ENCODE measurements around the gene WDR86. TPM values are rescaled to one million over a fixed set of nuclear protein-coding genes. Genes with fewer than 3 reads are reported as not detected.

Gene WDR86
- total and polyA plus RNA-seq, 2 of the 8 experiments (the other 6 are each of a cell fraction or from before 2014, with no cell fraction given) = 12.7 to 15.8 TPM

- Histone ChIP-seq H3K36me3 (ENCODE audit: control insufficient read depth in 2 of 4, insufficient read depth in 4 of 4, low read length in 3 of 4) (no peaks in the 10 kb centered on the region; a peak in 1 of 8 replicates), H3K9ac (replicated peaks in 1 of 4; ENCODE audit: extremely low read depth in 1 of 4, low read depth in 3 of 4, low read length in 3 of 4) (peak overlapping the region in 2 of 4 experiments; percentile 16 to 20; a peak in 3 of 7 replicates), H3K4me3 (ENCODE audit: extremely low read depth in 1 of 4, insufficient read depth in 2 of 4, low read depth in 3 of 4, low read length in 4 of 4) (peak overlapping the region; percentile 69 to 84 (median 80); a peak in 6 of 8 replicates), H2BK15ac (ENCODE audit: low read length) (peak overlapping the region; percentile 21; the same call in 1 of the 2 replicates), H3K27me3 (replicated peaks in 1 of 4; ENCODE audit: control insufficient read depth in 3 of 4, extremely low read depth in 1 of 4, insufficient read depth in 3 of 4, low read length in 3 of 4) (peaks cover 0 to 25% (median 15%) of the 10 kb centered on the region in 4 experiments; a peak in 5 of 7 replicates), H4K91ac (replicated peaks; ENCODE audit: insufficient read length, low read length) (no peak overlapping the region), H4K20me1 (replicated peaks in 1 of 2; ENCODE audit: control insufficient read depth in 1 of 2, insufficient read depth in 2 of 2, low read length in 2 of 2) (peaks cover 0 to 2% of the 10 kb centered on the region in 2 experiments), H2AK5ac (ENCODE audit: low read depth, low read length) (0 out of 2 replicates have a peak overlapping the region, but pooled peaks have one; percentile 32), H3K79me2 (ENCODE audit: control insufficient read depth in 1 of 2, insufficient read depth in 2 of 2, low read length in 2 of 2) (no peaks in the 10 kb centered on the region), H3K23me2 (ENCODE audit: low read depth, low read length) (peaks cover 21% of the 10 kb centered on the region), H2BK12ac (ENCODE audit: low read depth, low read length) (peak overlapping the region; percentile 99), H2BK120ac (replicated peaks; ENCODE audit: low read depth, low read length) (peak overlapping the region; percentile 65), H3K79me1 (ENCODE audit: low read depth, low read length) (no peaks in the 10 kb centered on the region; the same call in 1 of the 2 replicates), H3K4me1 (replicated peaks in 1 of 4; ENCODE audit: control insufficient read depth in 3 of 4, insufficient read depth in 4 of 4, low read length in 3 of 4) (peaks cover 0 to 22% (median 16%) of the 10 kb centered on the region in 4 experiments; a peak in 6 of 7 replicates), H3K4me2 (ENCODE audit: insufficient read depth in 1 of 2, low read depth in 2 of 2, low read length in 2 of 2) (peak overlapping the region; percentile 90 to 97), H3K18ac (ENCODE audit: extremely low read depth, low read length) (no peak overlapping the region), H3K9me3 (ENCODE audit: insufficient read depth in 2 of 2, low read depth in 1 of 2, low read length in 1 of 2) (no peaks in the 10 kb centered on the region), H3K27ac (ENCODE audit: low read depth, low read length) (no peak overlapping the region), H2BK20ac (ENCODE audit: low read length) (no peak overlapping the region), H4K5ac (ENCODE audit: insufficient read length, low read depth, low read length) (no peak overlapping the region), H3K56ac (replicated peaks; ENCODE audit: insufficient read length, low read depth, low read length) (no peak overlapping the region), H3K14ac (ENCODE audit: insufficient read length) (no peak overlapping the region), H2BK5ac (ENCODE audit: low read depth, low read length) (peak overlapping the region; percentile 13; the same call in 1 of the 2 replicates), H2AFZ (ENCODE audit: low read length) (0 out of 2 replicates have a peak overlapping the region, but pooled peaks have one; percentile 25), H3K23ac (ENCODE audit: insufficient read length) (no peak overlapping the region), H3K4ac (replicated peaks; ENCODE audit: insufficient read length, low read depth, low read length) (no peak overlapping the region), H4K8ac (ENCODE audit: extremely low read depth, insufficient read depth, low read length) (no peak overlapping the region; the same call in 1 of the 2 replicates)
- 72% methylated on average over 7 of the region's 7 CpGs; no CpG with 5 or more reads in 1 of the 2 experiments for WGBS, 2 experiments (ENCODE audit: extremely low coverage in 1 of 2, insufficient coverage in 1 of 2, insufficient read length in 1 of 2, insufficient replicate concordance in 2 of 2, low coverage in 1 of 2, low lambda C conversion rate in 2 of 2, missing lambda C conversion rate in 1 of 2)
- TF ChIP-seq SIN3A (conservative IDR thresholded peaks at IDR 0.05 in 1 of 2, IDR thresholded peaks at IDR 0.05 in 1 of 2; ENCODE audit: low read depth in 1 of 2, low read length in 2 of 2) = no peak
- TF ChIP-seq RAD21 (IDR thresholded peaks at IDR 0.05 in 1 of 2, conservative IDR thresholded peaks at IDR 0.05 in 1 of 2; ENCODE audit: low read depth in 2 of 2, low read length in 2 of 2) = peak in 1 of 2 experiments; percentile 10; a peak in 2 of 4 replicates
- CTCF ChIA-PET (ENCODE audit: partially characterized antibody) = interaction anchor here (0.9 to 1.9 kb wide), 2 partner anchors 22 to 40 kb away, joined by 3 to 4 read pairs; no protein-coding TSS in a partner anchor
- FAIRE-seq (no peak), DNase-seq (ENCODE audit: low read depth in 1 of 2, low spot score in 2 of 2) (no peak)
- POLR2A ChIA-PET (ENCODE audit: partially characterized antibody) = interaction anchor here (1.4 kb wide), 1 partner anchor 40 kb away, joined by 3 read pairs; no protein-coding TSS in a partner anchor
These were observed 1.4 kb downstream of the WDR86 start for GRCh38 chr7:151408498-151408838.
